ENCODE results near the gene RHOF.

Gene RHOF

GRCh38 chr12:121776190-121777098, 17.0 kb downstream of the RHOF start:
- TF ChIP-seq CTCF (IDR thresholded peaks at IDR 0.05; ENCODE audit: insufficient read depth, missing control alignments), result peak; percentile 76
- DNase-seq (ENCODE audit: insufficient read length, low spot score) (peak; percentile 97), FAIRE-seq (no peak)

GRCh38 chr12:121775501-121775900, 18.0 kb downstream of the RHOF start:
- DNase-seq (ENCODE audit: insufficient read length, low spot score) (no peak), FAIRE-seq (no peak)
- TF ChIP-seq CTCF (IDR thresholded peaks at IDR 0.05; ENCODE audit: insufficient read depth, missing control alignments), result no peak

DNA sequence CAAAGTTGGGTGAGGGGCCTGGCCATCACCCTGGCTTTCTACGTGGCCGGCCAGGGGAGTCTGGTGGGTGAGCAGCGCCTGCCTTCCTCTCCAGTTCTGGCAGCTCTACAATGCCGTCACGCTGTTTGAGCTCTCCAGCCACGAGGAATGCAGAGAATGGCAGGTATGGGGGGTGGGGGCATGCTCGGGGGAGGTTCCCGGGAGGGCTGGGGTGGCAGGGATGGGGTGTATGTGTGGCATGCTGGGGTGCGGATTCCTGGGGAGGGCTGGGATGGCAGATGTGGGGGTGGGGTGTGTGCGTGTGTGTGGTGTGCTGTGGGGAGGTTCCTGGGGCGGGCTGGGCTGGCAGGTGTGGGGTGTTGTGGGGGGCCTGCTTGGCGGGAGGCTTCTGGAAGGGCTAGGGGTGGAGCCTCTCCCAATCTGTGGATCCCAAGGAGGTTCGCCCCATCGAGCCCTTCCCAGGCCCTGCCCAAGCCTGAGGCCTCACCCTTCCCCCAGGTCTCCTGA, 18.5 kb downstream of the RHOF start:
- TF ChIP-seq CTCF (IDR thresholded peaks at IDR 0.05; ENCODE audit: insufficient read depth, missing control alignments), result no peak
- DNase-seq (ENCODE audit: insufficient read length, low spot score) (no peak), FAIRE-seq (no peak)

- peak; percentile 93 for DNase-seq (ENCODE audit: insufficient read length, low spot score)
- peak; percentile 87 for TF ChIP-seq CTCF (IDR thresholded peaks at IDR 0.05; ENCODE audit: insufficient read depth, missing control alignments)
- FAIRE-seq, result no peak
These were observed 20.3 kb downstream of the RHOF start for GRCh38 chr12:121773011-121773777.

DNA sequence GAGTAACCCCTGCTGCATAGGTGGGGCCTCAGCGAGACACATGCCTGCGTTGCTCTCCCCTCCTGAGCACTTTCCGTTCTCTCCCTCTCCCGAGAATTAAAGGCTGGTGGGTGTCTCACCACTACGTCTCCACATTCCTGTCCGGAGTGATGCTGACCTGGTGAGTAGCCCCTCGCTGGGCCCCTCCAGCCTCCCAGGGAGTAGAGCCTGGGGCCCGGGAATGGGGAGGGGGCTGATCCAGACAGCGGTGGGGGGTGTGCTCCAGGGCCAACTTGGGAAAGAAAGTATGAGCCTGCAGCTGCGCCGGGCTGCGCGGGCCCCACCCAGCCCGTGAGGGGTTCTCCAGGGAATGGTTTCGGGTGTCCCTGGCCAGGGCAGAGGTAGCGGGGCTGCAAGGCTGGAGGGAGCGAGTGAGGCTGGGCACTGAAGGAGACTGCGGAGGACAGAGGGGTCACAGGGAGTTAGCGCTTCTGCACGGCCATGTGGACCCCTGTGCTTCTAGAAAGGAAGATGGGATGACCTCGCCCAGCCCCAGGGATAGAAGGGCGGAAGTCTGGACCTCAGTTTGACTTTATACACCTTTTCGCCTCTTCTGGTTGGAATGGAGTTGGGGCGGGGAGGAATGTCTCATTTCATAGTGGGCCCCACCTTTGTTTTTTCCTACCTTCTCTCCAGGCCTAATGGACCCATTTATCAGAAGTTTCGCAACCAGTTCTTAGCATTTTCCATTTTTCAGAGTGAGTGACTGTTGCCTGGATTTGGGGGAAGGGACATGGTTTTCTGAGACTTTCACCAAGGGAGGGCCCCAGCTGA, 22.5 kb downstream of the RHOF start:
- no peak for TF ChIP-seq CTCF (IDR thresholded peaks at IDR 0.05; ENCODE audit: insufficient read depth, missing control alignments)
- no peak for FAIRE-seq
- DNase-seq (ENCODE audit: insufficient read length, low spot score), result no peak

- FAIRE-seq (no peak), DNase-seq (ENCODE audit: insufficient read length, low spot score) (no peak)
- no peak for TF ChIP-seq CTCF (IDR thresholded peaks at IDR 0.05; ENCODE audit: insufficient read depth, missing control alignments)
These were observed 23.1 kb downstream of the RHOF start for GRCh38 chr12:121770388-121770787.
